Thymus (tissue), 11 donors: Measurements from ENCODE around the gene VPS45. TPM values are rescaled to one million over a fixed set of nuclear protein-coding genes. Genes with fewer than 3 reads are reported as not detected.
"Not testable (repeated sequence)": the region's sequence is repeated elsewhere in the genome, so short reads cannot be mapped to it uniquely, and the experiment has no call there.

Experiments
- DNase-seq, 9 donors: peaks; one replicate each; pipeline ENCODE4 v3.0.0-alpha.2; 2013; ENCODE audit warnings: low spot score in 9 of 9, low read depth in 6 of 9, missing footprints in 1 of 9
- H3K27ac ChIP-seq, 2 donors: one replicate each; pipeline ENCODE4 v1.5.1; 2013; ENCODE audit warnings: control low read depth in 1 of 2, low read depth in 1 of 2, low read length in 1 of 2, mild to moderate bottlenecking in 1 of 2, moderate library complexity in 1 of 2
- H3K27me3 ChIP-seq, 2 donors: one replicate each; pipeline ENCODE4 v1.5.1; 2013; ENCODE audit warnings: low read length in 1 of 2; ENCODE audit not compliant: control insufficient read depth in 2 of 2, insufficient read depth in 1 of 2
- H3K36me3 ChIP-seq, 2 donors: one replicate each; pipeline ENCODE4 v1.5.1; 2013; ENCODE audit warnings: low read length in 1 of 2, mild to moderate bottlenecking in 1 of 2, moderate library complexity in 1 of 2; ENCODE audit not compliant: control insufficient read depth in 2 of 2, insufficient read depth in 2 of 2
- H3K4me1 ChIP-seq, 2 donors: one replicate each; pipeline ENCODE4 v1.5.1; 2013; ENCODE audit warnings: low read length in 2 of 2; ENCODE audit not compliant: control insufficient read depth in 2 of 2, insufficient read depth in 2 of 2
- H3K4me3 ChIP-seq, 2 donors: one replicate each; pipeline ENCODE4 v1.5.1; 2013; ENCODE audit warnings: low read length in 2 of 2, control low read depth in 1 of 2, mild to moderate bottlenecking in 1 of 2
- H3K9me3 ChIP-seq, 2 donors: one replicate each; pipeline ENCODE4 v1.5.1; 2013; ENCODE audit warnings: low read length in 1 of 2, mild to moderate bottlenecking in 1 of 2; ENCODE audit not compliant: control insufficient read depth in 2 of 2, insufficient read depth in 1 of 2
- WGBS: extraction: QIAGEN DNeasy Blood & Tissue Kit; methylation state at CpG from one replicate; pipeline ENCODE4 v1.1.7; 2013; 5-methylcytosine and 5-hydroxymethylcytosine counted together
- polyA plus RNA-seq: library from polyadenylated mRNA; stranded (reverse); fragments of 200-250 nt; gene quantifications from one replicate; pipeline ENCODE4 v1.2.3, GENCODE V29; 2013
- total RNA-seq: library from RNA; stranded (reverse); fragments of 120-200 nt; gene quantifications from one replicate; pipeline ENCODE4 v1.2.4, GENCODE V29; 2013
- donor health status: healthy.

The VPS45 gene
- total and polyA plus RNA-seq, 2 donors: 26.1 to 36.7 TPM

GRCh38 chr1:150180474-150180873, 112.9 kb downstream of the VPS45 start:
- Histone ChIP-seq H3K9me3 (no peaks in the 10 kb centered on the region), H3K4me3 (no peak overlapping the region), H3K27me3 (no peaks in the 10 kb centered on the region), H3K36me3 (no peaks in the 10 kb centered on the region), H3K4me1 (no peaks in the 10 kb centered on the region), H3K27ac (no peak overlapping the region)
- no peak for DNase-seq
- 36% methylated on average over 5 of the region's 5 CpGs for WGBS

DNA sequence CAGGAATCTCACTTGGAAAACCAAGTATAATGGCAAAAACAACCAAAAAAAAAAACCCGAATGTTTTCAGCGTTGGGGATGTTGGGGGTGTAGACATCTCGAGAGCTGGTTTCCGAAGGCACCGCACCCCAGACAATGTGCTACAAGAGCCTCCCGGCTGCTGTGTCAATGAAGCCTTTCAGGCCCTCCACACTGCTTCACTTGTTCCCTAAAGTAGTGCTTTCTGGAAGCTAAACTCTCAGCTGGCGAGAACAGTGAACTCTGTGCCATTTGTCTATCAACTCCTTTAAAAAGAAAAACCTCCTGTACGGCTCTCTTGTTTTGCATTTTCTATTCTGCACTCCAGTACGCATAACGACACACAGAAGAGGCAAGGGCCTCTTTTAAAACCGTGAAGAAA, 114.7 kb downstream of the VPS45 start:
- WGBS: 97% methylated on average over 11 of the region's 11 CpGs

DNA sequence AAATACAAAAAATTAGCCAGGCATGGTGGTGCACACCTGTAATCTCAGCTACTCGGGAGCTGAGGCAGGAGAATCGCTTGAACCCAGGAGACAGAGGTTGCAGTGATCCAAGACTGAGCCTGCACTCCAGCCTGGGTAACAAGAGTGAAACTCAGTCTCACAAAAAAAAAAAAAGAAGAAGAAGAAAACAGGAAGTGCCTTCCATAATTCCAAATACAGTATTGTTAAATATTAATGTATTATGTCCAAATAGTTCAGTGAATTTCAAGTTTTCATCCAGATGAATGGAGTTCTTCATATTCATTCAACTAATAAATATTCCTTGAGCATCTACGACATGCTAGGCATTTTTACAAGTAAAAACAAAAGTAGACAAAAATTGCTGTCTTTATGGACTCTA, 115.5 kb downstream of the VPS45 start:
- Histone ChIP-seq H3K27me3 (no peaks in the 10 kb centered on the region), H3K4me1 (peaks cover 0 to 4% of the 10 kb centered on the region in 2 donors), H3K27ac (no peak overlapping the region), H3K36me3 (no peaks in the 10 kb centered on the region), H3K9me3 (no peaks in the 10 kb centered on the region), H3K4me3 (no peak overlapping the region)
- DNase-seq: no peak
- 93% methylated on average over 3 of the region's 3 CpGs for WGBS

More for the DNA sequence above, 114.7 kb downstream of the VPS45 start:
- no peaks in the 10 kb centered on the region for H3K4me1 ChIP-seq
- H3K4me3 ChIP-seq: no peak overlapping the region
- no peaks in the 10 kb centered on the region for H3K9me3 ChIP-seq
- H3K27ac ChIP-seq: no peak overlapping the region
- DNase-seq: no peak
- no peaks in the 10 kb centered on the region for H3K36me3 ChIP-seq
- H3K27me3 ChIP-seq: no peaks in the 10 kb centered on the region

- Histone ChIP-seq H3K27ac (no peak overlapping the region), H3K9me3 (no peaks in the 10 kb centered on the region), H3K27me3 (no peaks in the 10 kb centered on the region), H3K36me3 (no peaks in the 10 kb centered on the region), H3K4me3 (no peak overlapping the region), H3K4me1 (peaks cover 0 to 4% of the 10 kb centered on the region in 2 donors)
- WGBS: 96% methylated on average over 7 of the region's 7 CpGs
- DNase-seq: no peak
Measured at GRCh38 chr1:150185481-150185880, 117.9 kb downstream of the VPS45 start.

DNA sequence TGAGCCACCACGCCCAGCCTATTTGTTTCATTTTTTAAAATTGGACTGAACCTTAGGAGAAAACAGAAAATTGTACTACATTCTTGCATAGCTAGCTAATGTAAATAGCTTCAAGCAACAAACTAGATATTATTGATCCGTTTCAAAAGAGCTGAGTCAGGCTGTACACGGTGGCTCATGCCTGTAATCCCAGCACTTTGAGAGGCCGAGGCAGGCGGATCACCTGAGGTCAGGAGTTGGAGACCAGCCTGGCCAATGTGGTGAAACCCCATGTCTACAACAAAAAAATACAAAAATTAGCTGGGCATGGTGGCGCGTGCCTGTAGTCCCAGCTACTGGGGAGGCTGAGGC, 118.8 kb downstream of the VPS45 start:
- not testable (repeated sequence) for H3K36me3 ChIP-seq, H3K4me1 ChIP-seq, H3K9me3 ChIP-seq, H3K27ac ChIP-seq, DNase-seq, H3K4me3 ChIP-seq, H3K27me3 ChIP-seq
- WGBS: 92% methylated on average over 7 of the region's 7 CpGs

- H3K27me3 ChIP-seq: no peaks in the 10 kb centered on the region
- H3K4me3 ChIP-seq: no peak overlapping the region
- 7% methylated on average over 10 of the region's 10 CpGs for WGBS
- H3K36me3 ChIP-seq: no peaks in the 10 kb centered on the region
- H3K27ac ChIP-seq: no peak overlapping the region
- H3K4me1 ChIP-seq: peaks cover 0 to 4% of the 10 kb centered on the region in 2 donors
- peak in 8 of 9 donors; percentile 23 to 81 (median 52) for DNase-seq
- no peaks in the 10 kb centered on the region for H3K9me3 ChIP-seq
Measured at GRCh38 chr1:150186789-150187559, 119.4 kb downstream of the VPS45 start.

- H3K27ac ChIP-seq: no peak overlapping the region
- no peak for DNase-seq
- peaks cover 0 to 4% of the 10 kb centered on the region in 2 donors for H3K4me1 ChIP-seq
- 54% methylated on average over 3 of the region's 3 CpGs for WGBS
- H3K4me3 ChIP-seq: no peak overlapping the region
- H3K27me3 ChIP-seq: no peaks in the 10 kb centered on the region
- no peaks in the 10 kb centered on the region for H3K36me3 ChIP-seq
- no peaks in the 10 kb centered on the region for H3K9me3 ChIP-seq
Measured at GRCh38 chr1:150187560-150187931, 120.0 kb downstream of the VPS45 start.

GRCh38 chr1:150192012-150192411, 124.4 kb downstream of the VPS45 start:
- no peaks in the 10 kb centered on the region for H3K9me3 ChIP-seq
- no peaks in the 10 kb centered on the region for H3K27me3 ChIP-seq
- no peak overlapping the region for H3K4me3 ChIP-seq
- no peaks in the 10 kb centered on the region for H3K36me3 ChIP-seq
- no peak overlapping the region for H3K27ac ChIP-seq
- no peak for DNase-seq
- 92% methylated on average over 2 of the region's 2 CpGs for WGBS
- H3K4me1 ChIP-seq: peaks cover 0 to 4% of the 10 kb centered on the region in 2 donors

DNA sequence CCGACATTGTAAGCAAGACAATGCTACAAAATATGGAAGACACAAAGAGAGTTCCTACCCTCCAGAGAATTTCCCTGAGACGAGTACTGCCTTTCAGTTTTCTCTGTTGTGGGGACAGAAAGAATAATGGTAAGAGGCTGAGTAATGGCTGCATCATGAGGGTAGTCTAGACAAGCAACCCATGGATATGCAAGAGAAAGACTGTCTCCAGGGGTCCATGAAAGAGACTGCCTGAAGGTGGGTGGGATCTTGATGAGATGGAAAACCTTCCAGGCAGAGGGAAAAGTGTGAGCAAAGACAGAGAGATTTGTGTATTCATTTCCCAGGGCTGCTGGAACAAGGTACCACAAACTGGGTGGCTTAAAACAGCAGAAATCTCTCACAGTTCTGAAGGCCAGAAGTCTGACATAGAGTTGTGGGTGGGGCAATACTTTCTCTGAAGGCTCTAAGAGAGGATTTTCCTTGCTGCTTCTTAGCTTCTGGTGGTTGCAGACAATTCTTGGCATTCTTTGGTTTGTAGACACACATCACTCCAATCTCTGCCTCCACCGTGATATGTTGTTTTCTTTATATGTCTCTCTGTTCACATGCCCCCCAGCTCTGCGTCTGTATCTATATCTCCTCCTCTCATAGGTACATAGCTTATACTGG, 126.9 kb downstream of the VPS45 start:
- WGBS: 97% methylated on average over 4 of the region's 4 CpGs

More for the DNA sequence above, 126.9 kb downstream of the VPS45 start:
- no peaks in the 10 kb centered on the region for H3K36me3 ChIP-seq
- no peaks in the 10 kb centered on the region for H3K4me1 ChIP-seq
- H3K9me3 ChIP-seq: no peaks in the 10 kb centered on the region
- no peak for DNase-seq
- no peaks in the 10 kb centered on the region for H3K27me3 ChIP-seq
- H3K27ac ChIP-seq: no peak overlapping the region
- H3K4me3 ChIP-seq: no peak overlapping the region
